ENCODE data around the gene CSNK2A1.
"Not testable (repeated sequence)": the region's sequence is repeated elsewhere in the genome, so short reads cannot be mapped to it uniquely, and the experiment has no call there.

CSNK2A1 gene

DNA sequence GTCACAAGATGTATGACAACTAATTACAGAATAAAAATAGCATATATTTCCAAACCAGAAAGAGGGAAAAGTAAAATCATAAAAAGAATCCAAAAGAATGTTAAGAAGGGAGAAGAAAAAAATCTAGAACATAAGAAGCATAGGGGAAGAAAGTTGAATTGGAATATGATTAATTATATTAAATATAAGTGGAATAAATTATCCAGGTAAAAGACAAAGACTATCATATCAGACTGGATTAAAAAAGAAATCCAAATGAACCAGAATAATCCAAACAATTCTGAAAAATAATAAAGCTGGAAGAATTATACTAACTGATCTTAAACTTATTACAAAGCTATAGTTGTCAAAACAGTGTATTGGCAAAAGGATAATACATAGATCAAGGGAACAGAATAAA is 23.6 kb downstream of the CSNK2A1 start:
- Histone ChIP-seq H3K4me3 (ENCODE audit: low read depth in 1 of 5, low read length in 5 of 5) (no peak overlapping the region), H3K4me1 (ENCODE audit: control insufficient read depth in 5 of 5, insufficient read depth in 5 of 5, low read length in 5 of 5) (peaks cover 0 to 12% (median 4%) of the 10 kb centered on the region in 5 donors), H3K27me3 (ENCODE audit: control insufficient read depth in 5 of 5, insufficient read depth in 4 of 5, low read length in 5 of 5) (no peaks in the 10 kb centered on the region), H3K36me3 (ENCODE audit: control insufficient read depth in 5 of 5, insufficient read depth in 5 of 5, low read length in 5 of 5) (peaks cover 3 to 16% (median 4%) of the 10 kb centered on the region in 5 donors), H3K9ac (ENCODE audit: low read length in 5 of 5) (no peak overlapping the region), H3K9me3 (ENCODE audit: control insufficient read depth in 5 of 5, low read length in 5 of 5) (peaks cover 0 to 7% (median 0%) of the 10 kb centered on the region in 5 donors), H3K27ac (ENCODE audit: low read depth, low read length) (no peak overlapping the region)

DNA sequence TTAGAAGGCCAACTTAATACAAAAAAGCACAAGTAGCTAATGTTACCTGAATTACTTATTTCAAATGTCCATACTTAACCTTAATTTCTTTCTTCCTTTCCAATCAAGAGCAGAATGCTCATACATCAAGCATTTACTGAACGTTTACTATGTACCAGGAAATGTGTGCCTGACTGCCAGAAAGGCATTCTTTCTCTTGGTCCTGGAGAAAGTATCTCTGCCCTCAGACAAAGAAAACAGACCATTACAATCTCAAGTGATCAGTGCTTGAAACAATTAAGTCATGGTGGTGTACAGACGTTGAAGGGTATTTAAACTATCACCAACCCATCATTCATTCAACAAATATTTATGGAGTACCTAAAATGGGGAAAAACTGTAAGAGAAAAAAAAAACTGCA is 26.4 kb downstream of the CSNK2A1 start:
- Histone ChIP-seq H3K4me1 (ENCODE audit: control insufficient read depth in 5 of 5, insufficient read depth in 5 of 5, low read length in 5 of 5) (peaks cover 0 to 24% (median 4%) of the 10 kb centered on the region in 5 donors), H3K9ac (ENCODE audit: low read length in 5 of 5) (no peak overlapping the region)

DNA sequence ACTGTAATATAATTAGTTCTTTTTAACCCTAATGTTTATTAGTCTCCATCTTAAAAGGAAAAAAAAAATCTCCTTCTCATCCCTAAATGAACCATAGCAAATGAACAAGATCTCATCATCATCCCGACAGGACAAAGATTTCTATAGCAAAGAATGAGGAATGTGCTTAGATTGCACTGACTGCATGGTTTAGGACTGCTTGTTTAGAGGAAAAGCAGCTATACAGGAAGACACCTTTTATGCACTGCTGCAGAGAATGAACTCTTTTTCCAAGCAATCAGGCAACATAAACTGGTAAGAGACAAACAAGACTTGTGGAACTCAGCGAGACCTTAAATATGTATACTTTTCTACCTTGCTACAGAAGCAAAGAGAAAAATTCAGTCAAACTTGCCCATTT is 26.8 kb downstream of the CSNK2A1 start:
- no peak overlapping the region for H3K9ac ChIP-seq (ENCODE audit: low read length in 5 of 5)
- no peak overlapping the region for H3K4me3 ChIP-seq (ENCODE audit: low read depth in 1 of 5, low read length in 5 of 5)

More for the DNA sequence above, 26.4 kb downstream of the CSNK2A1 start:
- Histone ChIP-seq H3K27me3 (ENCODE audit: control insufficient read depth in 5 of 5, insufficient read depth in 4 of 5, low read length in 5 of 5) (no peaks in the 10 kb centered on the region), H3K36me3 (ENCODE audit: control insufficient read depth in 5 of 5, insufficient read depth in 5 of 5, low read length in 5 of 5) (peaks cover 0 to 6% (median 3%) of the 10 kb centered on the region in 5 donors), H3K4me3 (ENCODE audit: low read depth in 1 of 5, low read length in 5 of 5) (no peak overlapping the region), H3K9me3 (ENCODE audit: control insufficient read depth in 5 of 5, low read length in 5 of 5) (peaks cover 0 to 7% (median 0%) of the 10 kb centered on the region in 5 donors), H3K27ac (ENCODE audit: low read depth, low read length) (no peak overlapping the region)

DNA sequence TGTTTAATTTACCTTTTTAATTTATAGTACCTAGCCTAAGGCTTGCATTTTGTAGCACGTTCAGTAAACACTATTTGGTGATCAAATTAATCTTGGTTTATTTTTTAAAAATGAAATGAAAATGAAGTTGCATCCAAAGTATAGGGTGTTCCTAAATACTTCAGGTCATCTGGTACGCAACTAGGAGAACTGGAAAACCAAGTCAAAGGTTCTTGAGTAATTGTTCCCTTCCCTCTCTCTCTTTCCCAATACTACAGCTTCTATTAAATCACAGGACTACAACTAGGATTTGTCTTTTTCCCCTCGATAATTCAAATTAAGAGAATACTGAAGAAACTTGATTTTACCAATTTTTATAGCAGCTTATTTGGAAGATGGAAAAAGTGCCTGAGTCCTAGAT is 27.9 kb downstream of the CSNK2A1 start:
- Histone ChIP-seq H3K4me3 (ENCODE audit: low read depth in 1 of 5, low read length in 5 of 5) (no peak overlapping the region), H3K9ac (ENCODE audit: low read length in 5 of 5) (no peak overlapping the region), H3K9me3 (ENCODE audit: control insufficient read depth in 5 of 5, low read length in 5 of 5) (peaks cover 0 to 6% (median 0%) of the 10 kb centered on the region in 5 donors), H3K27ac (ENCODE audit: low read depth, low read length) (no peak overlapping the region), H3K4me1 (ENCODE audit: control insufficient read depth in 5 of 5, insufficient read depth in 5 of 5, low read length in 5 of 5) (peaks cover 0 to 24% (median 4%) of the 10 kb centered on the region in 5 donors), H3K27me3 (ENCODE audit: control insufficient read depth in 5 of 5, insufficient read depth in 4 of 5, low read length in 5 of 5) (no peaks in the 10 kb centered on the region), H3K36me3 (ENCODE audit: control insufficient read depth in 5 of 5, insufficient read depth in 5 of 5, low read length in 5 of 5) (peaks cover 0 to 3% (median 0%) of the 10 kb centered on the region in 5 donors)

More for the DNA sequence above, 26.8 kb downstream of the CSNK2A1 start:
- Histone ChIP-seq H3K36me3 (ENCODE audit: control insufficient read depth in 5 of 5, insufficient read depth in 5 of 5, low read length in 5 of 5) (peaks cover 0 to 4% (median 0%) of the 10 kb centered on the region in 5 donors), H3K4me1 (ENCODE audit: control insufficient read depth in 5 of 5, insufficient read depth in 5 of 5, low read length in 5 of 5) (peaks cover 0 to 24% (median 4%) of the 10 kb centered on the region in 5 donors), H3K9me3 (ENCODE audit: control insufficient read depth in 5 of 5, low read length in 5 of 5) (peaks cover 0 to 7% (median 0%) of the 10 kb centered on the region in 5 donors), H3K27me3 (ENCODE audit: control insufficient read depth in 5 of 5, insufficient read depth in 4 of 5, low read length in 5 of 5) (no peaks in the 10 kb centered on the region), H3K27ac (ENCODE audit: low read depth, low read length) (no peak overlapping the region)

DNA sequence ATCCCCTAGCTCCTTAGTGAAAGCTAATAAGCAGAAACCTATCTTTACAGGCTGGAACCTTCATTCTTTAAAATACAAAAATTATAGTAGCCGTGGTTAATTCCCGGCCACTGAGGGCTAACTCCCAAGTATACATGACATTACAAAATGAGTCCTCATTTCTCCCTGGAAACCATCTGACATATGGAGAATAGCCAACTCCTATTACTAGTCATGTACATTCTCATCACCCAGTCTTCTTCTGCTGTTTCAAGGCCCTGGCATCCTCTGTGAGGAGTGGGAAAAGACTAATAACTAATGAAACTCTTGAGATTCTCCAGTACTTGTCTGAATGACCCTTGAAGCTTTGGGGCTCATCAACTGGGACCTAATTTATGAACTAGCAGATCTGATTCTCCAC is 30.2 kb downstream of the CSNK2A1 start:
- Histone ChIP-seq H3K9me3 (ENCODE audit: control insufficient read depth in 5 of 5, low read length in 5 of 5) (no peaks in the 10 kb centered on the region), H3K36me3 (ENCODE audit: control insufficient read depth in 5 of 5, insufficient read depth in 5 of 5, low read length in 5 of 5) (no peaks in the 10 kb centered on the region), H3K4me1 (ENCODE audit: control insufficient read depth in 5 of 5, insufficient read depth in 5 of 5, low read length in 5 of 5) (peaks cover 2 to 28% (median 5%) of the 10 kb centered on the region in 5 donors), H3K9ac (ENCODE audit: low read length in 5 of 5) (no peak overlapping the region), H3K4me3 (ENCODE audit: low read depth in 1 of 5, low read length in 5 of 5) (no peak overlapping the region), H3K27ac (ENCODE audit: low read depth, low read length) (no peak overlapping the region), H3K27me3 (ENCODE audit: control insufficient read depth in 5 of 5, insufficient read depth in 4 of 5, low read length in 5 of 5) (no peaks in the 10 kb centered on the region)

DNA sequence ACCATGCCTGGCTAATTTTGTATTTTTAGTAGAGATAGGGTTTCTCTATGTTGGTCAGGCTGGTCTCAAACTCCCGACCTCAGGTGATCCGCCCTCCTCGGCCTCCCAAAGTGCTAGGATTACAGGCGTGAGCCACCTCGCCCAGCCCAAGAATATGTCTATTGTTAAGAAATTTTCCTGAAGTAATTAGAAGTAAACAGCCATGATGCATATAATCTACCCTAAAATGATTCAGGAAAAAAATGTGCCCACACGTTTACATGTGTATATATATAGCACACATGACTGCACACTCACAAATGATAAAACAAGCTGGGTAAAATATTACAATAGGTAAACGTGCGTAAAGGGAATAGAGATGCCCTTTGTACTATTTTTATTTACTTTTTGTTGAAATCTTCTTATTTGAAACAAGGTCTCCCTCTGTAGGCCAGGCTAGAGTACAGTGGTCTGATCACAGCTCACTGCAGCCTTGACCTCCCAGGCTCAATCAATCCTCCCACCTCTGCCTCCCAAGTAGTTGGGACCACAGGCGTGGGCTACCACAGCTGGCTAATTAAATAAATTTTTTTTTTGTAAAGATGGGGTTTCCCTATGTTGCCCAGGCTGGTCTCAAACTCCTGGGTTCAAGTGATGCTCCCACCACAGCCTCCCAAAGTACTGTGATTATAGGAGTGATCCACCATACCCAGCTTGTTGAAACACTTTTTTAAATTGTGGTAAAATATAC is 33.1 kb downstream of the CSNK2A1 start:
- not testable (repeated sequence) for H3K9me3 ChIP-seq (ENCODE audit: control insufficient read depth in 5 of 5, low read length in 5 of 5); H3K27me3 ChIP-seq (ENCODE audit: control insufficient read depth in 5 of 5, insufficient read depth in 4 of 5, low read length in 5 of 5); H3K4me3 ChIP-seq (ENCODE audit: low read depth in 1 of 5, low read length in 5 of 5); H3K27ac ChIP-seq (ENCODE audit: low read depth, low read length); H3K9ac ChIP-seq (ENCODE audit: low read length in 5 of 5)
- H3K4me1 ChIP-seq (ENCODE audit: control insufficient read depth in 5 of 5, insufficient read depth in 5 of 5, low read length in 5 of 5), result peaks cover 0 to 25% (median 6%) of the 10 kb centered on the region in 5 donors
- peaks cover 18 to 21% (median 20%) of the 10 kb centered on the region in 5 donors for H3K36me3 ChIP-seq (ENCODE audit: control insufficient read depth in 5 of 5, insufficient read depth in 5 of 5, low read length in 5 of 5)

DNA sequence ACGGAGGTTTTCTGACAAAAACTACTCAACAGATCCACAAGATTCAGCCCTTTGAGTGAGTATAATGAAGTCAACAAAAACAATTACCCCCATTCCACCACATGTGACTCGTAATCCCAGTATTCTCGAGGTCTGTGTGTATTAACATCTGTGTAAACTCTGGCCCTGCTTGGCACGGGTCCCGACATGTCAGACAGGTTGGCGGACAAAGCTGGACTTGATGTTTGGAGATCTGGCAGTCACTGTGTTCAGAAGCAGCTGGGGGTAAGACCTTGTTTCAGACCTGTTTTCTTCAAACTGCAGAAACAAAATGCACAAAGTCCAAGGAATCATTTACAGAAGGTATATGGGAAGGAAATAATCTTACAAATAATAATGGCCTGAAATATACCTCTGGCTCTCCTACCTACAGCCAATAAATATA is 35.2 kb downstream of the CSNK2A1 start:
- H3K4me1 ChIP-seq (ENCODE audit: control insufficient read depth in 5 of 5, insufficient read depth in 5 of 5, low read length in 5 of 5), result peaks cover 0 to 16% (median 6%) of the 10 kb centered on the region in 5 donors
- H3K9me3 ChIP-seq (ENCODE audit: control insufficient read depth in 5 of 5, low read length in 5 of 5); H3K27me3 ChIP-seq (ENCODE audit: control insufficient read depth in 5 of 5, insufficient read depth in 4 of 5, low read length in 5 of 5); H3K27ac ChIP-seq (ENCODE audit: low read depth, low read length); H3K4me3 ChIP-seq (ENCODE audit: low read depth in 1 of 5, low read length in 5 of 5); H3K9ac ChIP-seq (ENCODE audit: low read length in 5 of 5): not testable (repeated sequence)
- peaks cover 27 to 36% (median 33%) of the 10 kb centered on the region in 5 donors for H3K36me3 ChIP-seq (ENCODE audit: control insufficient read depth in 5 of 5, insufficient read depth in 5 of 5, low read length in 5 of 5)

DNA sequence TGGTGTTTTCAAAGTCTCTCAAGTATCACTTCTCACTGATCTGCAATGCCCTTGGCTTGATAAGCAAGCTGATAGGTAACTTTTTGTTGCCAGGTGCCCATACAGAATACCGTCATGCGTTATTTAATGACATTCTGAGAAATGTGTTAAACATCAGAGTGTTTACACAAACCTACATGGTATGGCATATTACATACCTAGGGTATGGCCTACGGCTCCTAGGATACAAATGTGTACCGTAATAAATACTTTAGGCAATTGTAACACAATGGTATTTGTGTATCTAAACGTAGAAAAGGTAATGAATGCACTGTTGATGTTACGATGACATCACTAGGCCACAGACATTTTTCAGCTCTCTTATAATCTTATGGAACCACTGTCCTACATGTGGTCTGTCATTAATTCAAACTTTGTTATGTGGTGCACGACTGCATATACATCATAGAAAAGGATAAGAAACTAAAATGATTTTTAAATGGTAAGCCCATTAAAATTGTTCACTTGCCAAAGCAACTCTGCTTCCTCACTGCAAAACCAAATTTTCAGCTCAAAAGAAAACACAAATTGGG is 35.7 kb downstream of the CSNK2A1 start:
- peaks cover 32 to 41% (median 38%) of the 10 kb centered on the region in 5 donors for H3K36me3 ChIP-seq (ENCODE audit: control insufficient read depth in 5 of 5, insufficient read depth in 5 of 5, low read length in 5 of 5)
- H3K9ac ChIP-seq (ENCODE audit: low read length in 5 of 5), result no peak overlapping the region
- H3K4me3 ChIP-seq (ENCODE audit: low read depth in 1 of 5, low read length in 5 of 5), result no peak overlapping the region
- H3K4me1 ChIP-seq (ENCODE audit: control insufficient read depth in 5 of 5, insufficient read depth in 5 of 5, low read length in 5 of 5), result peaks cover 0 to 11% (median 6%) of the 10 kb centered on the region in 5 donors
- no peak overlapping the region for H3K27ac ChIP-seq (ENCODE audit: low read depth, low read length)
- H3K9me3 ChIP-seq (ENCODE audit: control insufficient read depth in 5 of 5, low read length in 5 of 5), result no peaks in the 10 kb centered on the region
- no peaks in the 10 kb centered on the region for H3K27me3 ChIP-seq (ENCODE audit: control insufficient read depth in 5 of 5, insufficient read depth in 4 of 5, low read length in 5 of 5)

DNA sequence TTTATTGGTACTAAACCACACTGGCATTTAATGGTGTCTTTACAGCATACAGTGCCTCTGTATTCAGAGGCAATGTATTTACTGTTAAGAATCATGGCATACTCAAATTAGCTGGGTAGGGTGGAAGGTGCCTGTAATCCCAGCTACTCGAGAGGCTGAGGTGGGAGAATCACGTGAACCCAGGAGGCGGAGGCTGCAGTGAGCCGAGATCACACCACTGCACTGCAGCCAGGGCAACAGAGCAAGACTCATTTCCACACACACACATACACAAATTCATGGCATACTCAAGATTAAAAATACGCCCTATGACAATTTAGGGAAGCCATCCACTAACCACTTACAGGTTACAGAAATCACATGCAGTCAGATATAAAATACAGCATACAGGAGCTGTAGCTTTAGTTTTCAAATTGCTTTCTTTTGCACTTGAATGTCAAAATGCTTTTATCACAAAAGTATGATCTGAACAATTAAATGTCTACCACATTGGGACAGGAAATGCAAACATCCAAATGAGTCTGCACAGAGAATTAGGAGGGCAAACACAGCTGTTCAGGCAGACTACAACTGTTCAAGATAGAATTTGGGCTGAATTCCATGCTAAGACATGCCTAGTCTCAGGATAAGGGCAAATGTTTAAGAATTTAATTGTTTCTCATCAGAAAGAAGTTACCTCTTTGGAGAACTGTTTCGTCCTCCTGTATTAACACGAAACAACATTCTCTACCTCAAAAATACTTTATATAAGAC is 36.4 kb downstream of the CSNK2A1 start:
- H3K36me3 ChIP-seq (ENCODE audit: control insufficient read depth in 5 of 5, insufficient read depth in 5 of 5, low read length in 5 of 5), result peaks cover 36 to 45% (median 44%) of the 10 kb centered on the region in 5 donors
- no peaks in the 10 kb centered on the region for H3K9me3 ChIP-seq (ENCODE audit: control insufficient read depth in 5 of 5, low read length in 5 of 5)
- H3K27ac ChIP-seq (ENCODE audit: low read depth, low read length), result no peak overlapping the region
- H3K27me3 ChIP-seq (ENCODE audit: control insufficient read depth in 5 of 5, insufficient read depth in 4 of 5, low read length in 5 of 5), result no peaks in the 10 kb centered on the region
- H3K4me3 ChIP-seq (ENCODE audit: low read depth in 1 of 5, low read length in 5 of 5), result no peak overlapping the region
- peaks cover 0 to 10% (median 6%) of the 10 kb centered on the region in 5 donors for H3K4me1 ChIP-seq (ENCODE audit: control insufficient read depth in 5 of 5, insufficient read depth in 5 of 5, low read length in 5 of 5)
- H3K9ac ChIP-seq (ENCODE audit: low read length in 5 of 5), result no peak overlapping the region

Measured in subcutaneous abdominal adipose tissue (tissue), 5 donors.